CD14-positive monocyte (primary cell): ENCODE measurements around the gene SIGLEC5. TPM values are rescaled to one million over a fixed set of nuclear protein-coding genes. Genes with fewer than 3 reads are reported as not detected.

ENCODE experiments used
- DNase-seq, 3 donors: peaks; one replicate each; pipeline ENCODE4 v3.0.0-alpha.2; 2011 to 2022
- H2AFZ ChIP-seq: 2 replicates; pipeline ENCODE4 v1.6.0; 2012; ENCODE audit warnings: mild to moderate bottlenecking, low read depth, low read length, inconsistent platforms; ENCODE audit not compliant: insufficient read depth, poor library complexity, severe bottlenecking
- H3K27ac ChIP-seq, 2 donors: 1 replicate in 1 of 2; 2 replicates in 1 of 2; pipeline ENCODE4 v1.5.1; 2012 to 2013; ENCODE audit warnings: low read length in 2 of 2, control low read depth in 1 of 2, inconsistent platforms in 1 of 2, low read depth in 1 of 2, mild to moderate bottlenecking in 1 of 2
- H3K27me3 ChIP-seq, 2 donors: one replicate each; pipeline versions ENCODE4 v1.6.0 to v1.6.1; 2011 to 2013; ENCODE audit warnings: low read length in 2 of 2; ENCODE audit not compliant: control insufficient read depth in 2 of 2, insufficient read depth in 2 of 2
- H3K36me3 ChIP-seq, 2 donors: replicated peaks in 1 of 2; 1 replicate in 1 of 2; 2 replicates in 1 of 2; pipeline versions ENCODE4 v1.5.1 to v1.6.1; 2012 to 2013; ENCODE audit warnings: low read length in 2 of 2, control low read depth in 1 of 2, inconsistent platforms in 1 of 2, mild to moderate bottlenecking in 1 of 2; ENCODE audit not compliant: insufficient read depth in 2 of 2, control insufficient read depth in 1 of 2
- H3K4me1 ChIP-seq, 2 donors: 1 replicate in 1 of 2; 2 replicates in 1 of 2; pipeline versions ENCODE4 v1.5.1 to v1.6.1; 2012 to 2013; ENCODE audit warnings: low read length in 2 of 2, control low read depth in 1 of 2, inconsistent platforms in 1 of 2, mild to moderate bottlenecking in 1 of 2, moderate library complexity in 1 of 2; ENCODE audit not compliant: insufficient read depth in 2 of 2, control insufficient read depth in 1 of 2
- H3K4me2 ChIP-seq: replicated peaks from 2 replicates; pipeline ENCODE3; 2012; ENCODE audit warnings: low read length, moderate library complexity, mild to moderate bottlenecking; ENCODE audit not compliant: poor library complexity, severe bottlenecking; ENCODE audit errors: extremely low read depth
- H3K4me3 ChIP-seq, 3 experiments: fragments of 200-600 bp in 1 of 3; sonication (generic) in 1 of 3; replicated peaks in 1 of 3; 1 replicate in 2 of 3; 2 replicates in 1 of 3; pipeline ENCODE4 v1.5.1; 2011 to 2013; ENCODE audit warnings: low read length in 3 of 3, mild to moderate bottlenecking in 3 of 3, control low read depth in 2 of 3, low read depth in 2 of 3, inconsistent platforms in 1 of 3, moderate library complexity in 1 of 3
- H3K79me2 ChIP-seq: 2 replicates; pipeline ENCODE4 v1.6.0; 2012; ENCODE audit warnings: mild to moderate bottlenecking, control low read depth, inconsistent platforms, low read length, moderate library complexity; ENCODE audit not compliant: insufficient read depth
- H3K9ac ChIP-seq: 2 replicates; pipeline ENCODE4 v1.6.0; 2017; ENCODE audit warnings: low read length, mild to moderate bottlenecking; ENCODE audit not compliant: insufficient read depth, poor library complexity, severe bottlenecking
- H3K9me3 ChIP-seq, 2 donors: replicated peaks in 1 of 2; 1 replicate in 1 of 2; 2 replicates in 1 of 2; pipeline versions ENCODE4 v1.5.1 to v1.6.1; 2012 to 2013; ENCODE audit warnings: low read length in 2 of 2, control low read depth in 1 of 2; ENCODE audit not compliant: control insufficient read depth in 1 of 2, insufficient read depth in 1 of 2
- H4K20me1 ChIP-seq: 2 replicates; pipeline ENCODE4 v1.6.0; 2012; ENCODE audit warnings: mild to moderate bottlenecking, low read length, control low read depth, moderate library complexity; ENCODE audit not compliant: insufficient read depth
- H3K27ac Mint-ChIP-seq, 7 donors: one replicate each; pipeline ENCODE4 v1.8.0; 2020; ENCODE audit warnings: mild to moderate bottlenecking in 7 of 7, mixed read lengths in 7 of 7, moderate library complexity in 6 of 7, inconsistent platforms in 2 of 7
- H3K27me3 Mint-ChIP-seq, 3 donors: one replicate each; pipeline ENCODE4 v1.8.0; 2021 to 2022; ENCODE audit warnings: low read depth in 3 of 3, mild to moderate bottlenecking in 3 of 3, mixed read lengths in 3 of 3, moderate library complexity in 3 of 3, inconsistent platforms in 1 of 3
- H3K36me3 Mint-ChIP-seq, 2 donors: one replicate each; pipeline ENCODE4 v1.8.0; 2020; ENCODE audit warnings: mixed read lengths in 2 of 2, inconsistent platforms in 1 of 2, mild to moderate bottlenecking in 1 of 2
- H3K4me1 Mint-ChIP-seq: one replicate; pipeline ENCODE4 v1.8.0; 2020; ENCODE audit warnings: mild to moderate bottlenecking, mixed read lengths
- H3K4me3 Mint-ChIP-seq, 2 donors: one replicate each; pipeline ENCODE4 v1.8.0; 2020; ENCODE audit warnings: mild to moderate bottlenecking in 2 of 2, mixed read lengths in 2 of 2, moderate library complexity in 1 of 2
- H3K9me3 Mint-ChIP-seq, 7 donors: one replicate each; pipeline ENCODE4 v1.8.0; 2020 to 2022; ENCODE audit warnings: mixed read lengths in 7 of 7, mild to moderate bottlenecking in 6 of 7, moderate library complexity in 6 of 7, inconsistent platforms in 2 of 7
- CTCF ChIP-seq: fragments of 200-600 bp; IDR thresholded peaks from one replicate; pipeline ENCODE4 v1.8.0; 2022; ENCODE audit warnings: antibody characterized with exemption, mild to moderate bottlenecking
- WGBS: methylation state at CpG from one replicate; pipeline ENCODE4 v1.1.5; 2013; ENCODE audit warnings: missing lambda C conversion rate; ENCODE audit not compliant: insufficient coverage; 5-methylcytosine and 5-hydroxymethylcytosine counted together
- intact Hi-C, 2 donors: fragments of 100-400 bp; cut with micrococcal nuclease; formaldehyde crosslinking; loops; one replicate each; pipeline versions ENCODE4 v1.15.0 to v1.15.1; 2023
- polyA plus RNA-seq, 3 donors: library from polyadenylated mRNA; depleted of rRNA in 1 of 3; unstranded in 2 of 3; stranded (reverse) in 1 of 3; fragments of 300-500 nt in 2 of 3; fragments of >200 nt in 1 of 3; fragmentation: Illumina TruSeq in 2 of 3; gene quantifications; 1 replicate in 2 of 3; 2 replicates in 1 of 3; pipeline ENCODE4 v1.2.3, GENCODE V29; 2012 to 2021

The SIGLEC5 gene
- polyA plus RNA-seq, 3 donors, result 10.2 to 12.6 TPM; not detected in 1

GRCh38 chr19:51598159-51598915 is 31.9 kb downstream of the SIGLEC5 start:
- 97% methylated on average over 28 of the region's 31 CpGs for WGBS
- Histone ChIP-seq H3K9me3 (peaks cover 11% of the 10 kb centered on the region in 2 donors), H3K9ac (no peak overlapping the region), H3K4me3 (no peak overlapping the region), H3K36me3 (no peaks in the 10 kb centered on the region), H3K4me1 (peaks cover 25 to 35% of the 10 kb centered on the region in 2 donors), H3K27ac (no peak overlapping the region), H3K4me2 (no peak overlapping the region), H4K20me1 (no peaks in the 10 kb centered on the region), H3K79me2 (no peaks in the 10 kb centered on the region), H2AFZ (no peak overlapping the region), H3K27me3 (peaks cover 13 to 40% of the 10 kb centered on the region in 2 donors)
- TF ChIP-seq CTCF, result no peak
- H3K4me3 Mint-ChIP-seq, result no peak overlapping the region
- no peak for DNase-seq
- intact Hi-C loops, result loop anchor here (10.0 kb wide), 1 partner anchor 494 kb away; the partner anchor contains the start of gene CTU1 (in 2 of the 2)
- H3K4me1 Mint-ChIP-seq, result peaks cover 28% of the 10 kb centered on the region
- peaks cover 0 to 15% (median 8%) of the 10 kb centered on the region in 7 donors for H3K9me3 Mint-ChIP-seq
- peaks cover 37 to 44% (median 38%) of the 10 kb centered on the region in 3 donors for H3K27me3 Mint-ChIP-seq
- H3K36me3 Mint-ChIP-seq, result no peaks in the 10 kb centered on the region
- H3K27ac Mint-ChIP-seq, result no peak overlapping the region

GRCh38 chr19:51595190-51596175 is 34.7 kb downstream of the SIGLEC5 start:
- WGBS, result 91% methylated on average over 7 of the region's 8 CpGs
- H3K4me3 Mint-ChIP-seq, result peak overlapping the region; percentile 47 to 99
- Histone ChIP-seq H3K4me2 (peak overlapping the region; percentile 97), H3K27me3 (peaks cover 7 to 17% of the 10 kb centered on the region in 2 donors), H3K4me1 (peaks cover 23 to 28% of the 10 kb centered on the region in 2 donors), H3K9me3 (peaks cover 6 to 11% of the 10 kb centered on the region in 2 donors), H2AFZ (no peak overlapping the region), H3K9ac (no peak overlapping the region), H3K79me2 (no peaks in the 10 kb centered on the region), H4K20me1 (no peaks in the 10 kb centered on the region), H3K36me3 (no peaks in the 10 kb centered on the region), H3K27ac (no peak overlapping the region), H3K4me3 (peak overlapping the region in 1 of 3 experiments; percentile 93)
- DNase-seq, result peak in 2 of 3 donors; percentile 30 to 46
- peaks cover 12 to 32% (median 19%) of the 10 kb centered on the region in 3 donors for H3K27me3 Mint-ChIP-seq
- intact Hi-C loops, result loop anchor here (10.0 kb wide), 1 partner anchor 491 kb away; the partner anchor contains the start of gene CTU1 (in 2 of the 2)
- H3K9me3 Mint-ChIP-seq, result peaks cover 0 to 10% (median 7%) of the 10 kb centered on the region in 7 donors
- H3K36me3 Mint-ChIP-seq, result no peaks in the 10 kb centered on the region
- peak overlapping the region in 5 of 7 donors; percentile 13 to 84 (median 67) for H3K27ac Mint-ChIP-seq
- H3K4me1 Mint-ChIP-seq, result peaks cover 29% of the 10 kb centered on the region
- no peak for TF ChIP-seq CTCF
